ENCODE results near the gene ZNF577. TPM values are rescaled to one million over a fixed set of nuclear protein-coding genes. Genes with fewer than 3 reads are reported as not detected.

The ZNF577 gene
- total and polyA plus RNA-seq, 2 of the 13 experiments (the other 11 are each of a cell fraction or from before 2014, with no cell fraction given): 5.7 to 7.6 TPM

- FAIRE-seq: no peak
- Histone ChIP-seq H4K20me1 (ENCODE audit: insufficient read depth, low read length) (no peaks in the 10 kb centered on the region), H3K36me3 (replicated peaks in 1 of 2; ENCODE audit: control insufficient read depth in 1 of 2, insufficient read depth in 2 of 2, low read length in 2 of 2) (peaks cover 9 to 30% of the 10 kb centered on the region in 2 experiments), H3K4me2 (ENCODE audit: low read depth, low read length) (peak overlapping the region; percentile 73), H3K79me2 (ENCODE audit: insufficient read depth, low read length) (peaks cover 47% of the 10 kb centered on the region), H3K4me3 (replicated peaks in 1 of 3; ENCODE audit: insufficient read depth in 1 of 3, low read depth in 2 of 3, low read length in 3 of 3) (no peak overlapping the region; a peak in 1 of 6 replicates), H3K4me1 (ENCODE audit: insufficient read depth, low read length) (peaks cover 32% of the 10 kb centered on the region), H3K27ac (ENCODE audit: extremely low read length, insufficient read depth, low read length) (no peak overlapping the region), H3K27me3 (ENCODE audit: control insufficient read depth in 1 of 2, insufficient read depth in 2 of 2, low read length in 2 of 2) (no peaks in the 10 kb centered on the region; a peak in 1 of 5 replicates), H2AFZ (ENCODE audit: low read length) (no peak overlapping the region), H3K9me3 (ENCODE audit: low read length) (peaks cover 18% of the 10 kb centered on the region), H3K9ac (ENCODE audit: insufficient read depth, low read depth, low read length) (no peak overlapping the region)
- ChIA-PET CTCF (ENCODE audit: low intra/inter-chr PET ratio, low total read pairs) (no interaction called here), POLR2A (no interaction called here)
- in situ Hi-C loops (cut with HindIII; ENCODE audit: extremely low pct_ligation_motif_present, low pct_unique_long_range_greater_than_20kb) (no loop called here), intact Hi-C loops (cut with micrococcal nuclease; ENCODE audit: unreplicated experiment) (no loop called here)
- no peak for ATAC-seq
- BruUV-seq (replicated peaks): no TSS peak
- TF ChIP-seq WIZ (CRISPR knock-in tag; IDR thresholded peaks at IDR 0.05): 0 out of 2 replicates have a peak, but pooled peaks have one; percentile 42
- TF ChIP-seq ZNF747 (CRISPR knock-in tag; IDR thresholded peaks at IDR 0.05; ENCODE audit: borderline replicate concordance): no peak
- WGBS (ENCODE audit: low lambda C conversion rate): 92% methylated on average over 8 of the region's 8 CpGs
- DNase-seq (ENCODE audit: low spot score): no peak
Measured at GRCh38 chr19:51903192-51903591, 15.4 kb upstream of the ZNF577 start.

- ChIA-PET POLR2A (no interaction called here), CTCF (ENCODE audit: low intra/inter-chr PET ratio, low total read pairs) (no interaction called here)
- Histone ChIP-seq H3K4me3 (replicated peaks in 1 of 3; ENCODE audit: insufficient read depth in 1 of 3, low read depth in 2 of 3, low read length in 3 of 3) (no peak overlapping the region), H3K27me3 (ENCODE audit: control insufficient read depth in 1 of 2, insufficient read depth in 2 of 2, low read length in 2 of 2) (no peaks in the 10 kb centered on the region; a peak in 1 of 5 replicates), H3K79me2 (ENCODE audit: insufficient read depth, low read length) (peaks cover 47% of the 10 kb centered on the region), H2AFZ (ENCODE audit: low read length) (no peak overlapping the region), H4K20me1 (ENCODE audit: insufficient read depth, low read length) (no peaks in the 10 kb centered on the region), H3K9ac (ENCODE audit: insufficient read depth, low read depth, low read length) (no peak overlapping the region), H3K4me2 (ENCODE audit: low read depth, low read length) (no peak overlapping the region), H3K4me1 (ENCODE audit: insufficient read depth, low read length) (peaks cover 26% of the 10 kb centered on the region), H3K36me3 (replicated peaks in 1 of 2; ENCODE audit: control insufficient read depth in 1 of 2, insufficient read depth in 2 of 2, low read length in 2 of 2) (peaks cover 11 to 42% of the 10 kb centered on the region in 2 experiments), H3K9me3 (ENCODE audit: low read length) (peaks cover 18% of the 10 kb centered on the region), H3K27ac (ENCODE audit: extremely low read length, insufficient read depth, low read length) (no peak overlapping the region)
- no peak for ATAC-seq
- TF ChIP-seq, protein P1, sequence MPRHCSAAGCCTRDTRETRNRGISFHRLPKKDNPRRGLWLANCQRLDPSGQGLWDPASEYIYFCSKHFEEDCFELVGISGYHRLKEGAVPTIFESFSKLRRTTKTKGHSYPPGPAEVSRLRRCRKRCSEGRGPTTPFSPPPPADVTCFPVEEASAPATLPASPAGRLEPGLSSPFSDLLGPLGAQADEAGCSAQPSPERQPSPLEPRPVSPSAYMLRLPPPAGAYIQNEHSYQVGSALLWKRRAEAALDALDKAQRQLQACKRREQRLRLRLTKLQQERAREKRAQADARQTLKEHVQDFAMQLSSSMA (CRISPR knock-in tag; IDR thresholded peaks at IDR 0.05): no peak
- TF ChIP-seq STAG1 (CRISPR knock-in tag; IDR thresholded peaks at IDR 0.05): peak; percentile 34
- TF ChIP-seq, protein P2, sequence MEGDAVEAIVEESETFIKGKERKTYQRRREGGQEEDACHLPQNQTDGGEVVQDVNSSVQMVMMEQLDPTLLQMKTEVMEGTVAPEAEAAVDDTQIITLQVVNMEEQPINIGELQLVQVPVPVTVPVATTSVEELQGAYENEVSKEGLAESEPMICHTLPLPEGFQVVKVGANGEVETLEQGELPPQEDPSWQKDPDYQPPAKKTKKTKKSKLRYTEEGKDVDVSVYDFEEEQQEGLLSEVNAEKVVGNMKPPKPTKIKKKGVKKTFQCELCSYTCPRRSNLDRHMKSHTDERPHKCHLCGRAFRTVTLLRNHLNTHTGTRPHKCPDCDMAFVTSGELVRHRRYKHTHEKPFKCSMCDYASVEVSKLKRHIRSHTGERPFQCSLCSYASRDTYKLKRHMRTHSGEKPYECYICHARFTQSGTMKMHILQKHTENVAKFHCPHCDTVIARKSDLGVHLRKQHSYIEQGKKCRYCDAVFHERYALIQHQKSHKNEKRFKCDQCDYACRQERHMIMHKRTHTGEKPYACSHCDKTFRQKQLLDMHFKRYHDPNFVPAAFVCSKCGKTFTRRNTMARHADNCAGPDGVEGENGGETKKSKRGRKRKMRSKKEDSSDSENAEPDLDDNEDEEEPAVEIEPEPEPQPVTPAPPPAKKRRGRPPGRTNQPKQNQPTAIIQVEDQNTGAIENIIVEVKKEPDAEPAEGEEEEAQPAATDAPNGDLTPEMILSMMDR (CRISPR knock-in tag; IDR thresholded peaks at IDR 0.05): peak; percentile 13; the same call in 1 of the 2 replicates
- in situ Hi-C loops (cut with HindIII; ENCODE audit: extremely low pct_ligation_motif_present, low pct_unique_long_range_greater_than_20kb): no loop called here
- intact Hi-C loops (cut with micrococcal nuclease; ENCODE audit: unreplicated experiment): no loop called here
- BruUV-seq (replicated peaks): no TSS peak
- FAIRE-seq: no peak
- no peak for DNase-seq (ENCODE audit: low spot score)
- 92% methylated on average over 4 of the region's 4 CpGs for WGBS (ENCODE audit: low lambda C conversion rate)
Measured at GRCh38 chr19:51901860-51902259, 14.1 kb upstream of the ZNF577 start.
